HPDE6-E6E7 (cell line): ENCODE data around the gene AHRR.
"Not testable (repeated sequence)": the region's sequence is repeated elsewhere in the genome, so short reads cannot be mapped to it uniquely, and the experiment has no call there.

Source experiments
- DNase-seq: peaks from one replicate; pipeline ENCODE4 v3.0.0; 2011; ENCODE audit warnings: missing footprints; ENCODE audit errors: extremely low spot score

The AHRR gene

DNA sequence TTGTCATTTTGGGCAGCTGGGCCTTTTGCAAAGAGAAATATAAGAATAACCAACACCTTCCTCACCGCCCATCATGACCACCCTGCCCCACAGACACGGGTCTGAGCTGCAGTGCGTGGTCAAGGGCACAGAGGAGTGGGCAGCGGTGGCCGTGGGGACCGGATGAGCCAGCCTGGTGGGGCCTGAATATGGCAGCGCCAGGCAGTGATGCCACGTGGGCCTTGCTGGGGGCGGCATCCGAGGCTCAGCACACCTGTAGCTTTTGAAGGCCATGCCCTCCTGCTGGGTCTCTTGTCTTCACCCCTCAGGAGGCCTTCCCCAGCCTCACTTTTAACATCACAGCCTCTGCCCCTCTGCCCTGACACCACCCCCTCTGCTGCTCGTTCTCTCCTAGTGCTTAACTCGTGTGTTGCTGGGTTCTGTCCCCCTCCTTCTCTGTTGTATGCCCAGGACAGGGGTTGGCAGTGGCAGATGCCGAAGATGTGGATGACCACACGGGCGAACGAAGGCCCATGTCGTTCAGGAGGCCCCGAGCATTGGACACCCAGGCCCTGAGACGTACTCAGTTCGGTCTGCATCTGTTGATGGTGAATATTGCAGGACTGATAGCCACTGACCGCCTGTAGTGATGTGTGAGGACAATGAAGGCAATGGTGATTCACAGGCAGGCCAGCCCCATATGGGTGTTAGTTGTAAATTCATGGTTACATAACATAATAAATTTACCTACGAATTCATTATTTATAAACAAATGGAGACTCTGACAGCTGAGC lies 46.0 kb downstream of the AHRR start:
- no peak for DNase-seq

DNA sequence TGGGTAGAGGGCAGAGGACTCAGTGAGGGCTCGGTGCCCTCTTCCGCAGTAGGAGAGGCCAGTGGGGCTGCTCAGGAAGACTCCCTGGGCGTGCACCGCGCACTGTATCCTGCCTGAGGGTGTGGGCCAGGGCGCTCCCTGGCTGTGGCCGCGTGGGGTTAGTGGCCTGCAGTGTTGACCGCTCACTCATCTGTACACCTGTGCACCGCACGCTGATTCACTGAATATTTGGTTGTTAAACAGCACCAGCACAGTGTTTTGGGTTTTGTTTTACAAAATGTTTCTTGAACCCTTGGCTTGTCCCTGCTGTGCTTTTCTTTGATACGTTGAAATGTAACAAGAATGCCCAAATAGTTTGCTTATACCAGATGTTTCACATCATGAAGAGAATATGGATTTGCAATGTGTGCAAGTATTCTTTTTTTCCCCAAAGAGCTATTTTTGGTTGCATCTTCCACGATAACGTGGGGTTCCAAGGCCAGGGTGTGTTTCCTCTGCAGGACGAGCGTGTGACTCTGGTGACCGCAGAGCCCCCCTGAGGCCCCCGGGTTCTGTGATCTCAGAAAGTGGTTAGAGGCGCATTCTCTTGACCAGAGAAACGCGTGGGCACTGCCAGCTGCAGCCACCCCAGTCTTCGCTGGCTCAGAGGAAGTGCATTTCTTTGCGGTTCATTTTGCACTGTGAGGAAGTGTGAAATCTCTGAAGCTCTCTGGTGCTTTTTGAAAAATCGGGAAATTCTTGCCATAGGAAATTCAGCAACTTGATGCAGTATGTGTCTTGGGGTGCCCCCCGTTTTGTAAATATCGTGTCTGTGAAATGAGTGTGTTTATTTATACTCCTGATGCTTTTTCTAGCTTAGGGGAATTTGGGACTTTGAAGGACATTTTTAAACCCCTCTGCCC lies 46.9 kb downstream of the AHRR start:
- DNase-seq = no peak

DNA sequence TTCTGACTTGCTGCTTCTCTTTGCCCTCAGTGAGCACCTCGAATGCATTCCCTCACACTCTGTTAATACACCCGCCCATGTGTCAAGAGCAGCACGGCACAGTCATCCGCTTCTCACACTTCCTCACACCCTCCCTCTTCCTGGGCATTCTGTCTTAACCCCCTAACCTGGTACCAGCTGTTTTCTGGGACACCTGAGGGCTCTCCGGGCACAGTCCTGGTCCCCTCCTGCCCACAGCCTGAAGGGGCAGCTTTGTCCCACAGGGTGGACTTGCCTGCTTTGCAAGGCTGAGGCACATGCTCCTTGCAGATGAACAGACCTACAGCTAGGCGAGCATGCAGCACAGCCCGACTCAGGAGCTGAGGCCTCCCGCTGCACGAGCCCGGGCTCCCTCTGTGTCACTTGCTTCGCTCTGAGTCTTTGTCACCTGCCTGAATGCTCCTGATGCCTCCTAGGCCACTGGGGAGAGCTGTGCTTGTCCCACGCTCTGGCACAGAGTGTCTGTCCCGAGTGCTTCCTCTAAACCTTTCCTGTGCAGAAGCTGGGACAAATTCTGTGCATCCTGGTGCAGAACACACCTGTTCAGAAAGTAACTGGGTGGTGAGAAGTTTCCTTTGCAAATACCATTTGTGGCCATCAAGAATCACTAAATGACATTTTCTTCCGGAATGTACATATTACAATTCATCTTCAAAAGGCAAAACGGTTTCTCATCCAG lies 47.8 kb downstream of the AHRR start:
- DNase-seq = no peak

DNA sequence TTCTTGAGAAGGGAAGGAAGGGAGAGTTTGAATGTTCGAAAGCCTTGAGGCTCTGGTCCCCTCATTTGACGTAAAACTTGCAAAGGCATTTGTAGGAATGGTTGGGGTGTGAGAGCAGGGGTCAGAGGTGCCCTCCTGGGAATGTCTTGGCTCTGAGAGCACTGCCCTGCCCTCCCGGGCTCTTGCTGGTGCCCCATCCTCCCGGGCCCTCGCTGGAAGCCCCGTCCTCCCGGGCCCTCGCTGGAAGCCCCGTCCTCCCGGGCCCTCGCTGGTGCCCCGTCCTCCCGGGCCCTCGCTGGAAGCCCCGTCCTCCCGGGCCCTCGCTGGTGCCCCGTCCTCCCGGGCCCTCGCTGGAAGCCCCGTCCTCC lies 48.3 kb downstream of the AHRR start:
- DNase-seq = not testable (repeated sequence)

DNA sequence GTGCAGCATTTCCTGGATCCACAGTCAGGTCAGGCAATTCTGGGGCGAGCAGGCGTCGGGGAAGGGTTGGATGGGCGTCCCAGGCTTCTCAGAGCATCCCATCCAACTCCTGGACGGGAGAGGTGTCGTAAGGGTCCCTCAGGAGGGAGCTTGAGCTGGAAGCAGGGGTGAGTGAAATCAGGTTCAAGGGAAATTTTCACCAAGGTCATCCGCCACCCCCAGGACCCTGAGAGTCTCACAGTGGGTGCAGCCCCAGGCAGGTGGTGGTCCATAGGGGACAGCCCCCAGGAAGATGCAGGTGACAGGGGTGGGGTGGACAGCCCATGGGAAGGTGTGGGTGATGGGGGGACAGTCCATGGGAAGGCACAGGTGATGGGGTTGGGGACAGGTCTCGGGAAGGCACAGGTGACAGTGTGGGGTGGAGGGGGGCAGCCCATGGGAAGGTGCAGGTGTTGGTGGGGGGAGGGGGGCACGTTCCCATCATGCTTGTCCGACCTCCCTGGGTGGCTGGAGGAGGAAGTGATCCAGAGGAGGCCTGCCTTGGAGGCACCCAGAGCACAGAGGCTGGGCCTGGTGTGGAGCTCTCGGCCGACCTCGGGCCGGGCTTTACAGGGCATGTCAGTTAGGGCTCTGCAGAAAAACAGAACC lies 48.9 kb downstream of the AHRR start:
- DNase-seq = no peak

DNA sequence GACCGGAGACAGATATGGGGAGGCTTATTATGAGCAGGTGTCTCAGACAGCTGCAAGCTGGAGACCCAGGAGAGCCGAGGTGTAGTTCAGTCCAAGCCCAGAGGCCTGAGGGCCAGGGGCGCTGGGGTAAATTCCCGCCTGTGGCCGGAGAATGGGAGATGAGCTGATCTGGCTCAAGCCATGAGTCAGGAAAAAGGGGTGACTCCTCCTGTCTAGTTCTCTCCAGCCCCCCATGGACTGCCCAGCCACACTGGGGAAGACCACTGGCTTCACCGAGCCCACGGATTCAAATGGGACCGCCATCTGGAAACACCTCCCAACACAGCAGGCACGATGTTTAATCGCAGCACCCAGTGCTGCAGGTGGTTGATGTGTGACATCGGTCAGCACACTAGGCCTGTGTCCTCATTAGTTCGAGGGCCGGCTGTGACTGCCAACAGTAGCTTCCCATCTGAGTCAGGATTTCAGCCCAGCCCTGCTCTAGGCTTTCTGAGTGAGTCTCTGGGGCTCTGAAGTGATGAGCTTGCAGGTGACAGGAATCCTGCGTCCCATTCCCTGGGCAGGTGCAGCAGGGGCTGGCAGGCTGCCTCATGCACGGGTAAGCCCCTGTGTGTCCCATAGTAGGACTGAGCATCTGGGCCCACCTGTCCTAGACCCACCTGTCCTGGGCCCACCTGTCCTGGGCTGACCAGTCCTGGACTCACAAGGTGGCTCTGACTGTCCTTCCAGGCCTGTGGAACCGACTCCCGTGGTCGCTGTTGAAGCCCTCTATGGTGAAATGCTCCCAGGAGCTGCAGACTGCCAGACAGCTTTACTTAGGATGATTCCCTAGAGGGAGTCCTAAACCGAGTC lies 49.7 kb downstream of the AHRR start:
- DNase-seq = no peak

DNA sequence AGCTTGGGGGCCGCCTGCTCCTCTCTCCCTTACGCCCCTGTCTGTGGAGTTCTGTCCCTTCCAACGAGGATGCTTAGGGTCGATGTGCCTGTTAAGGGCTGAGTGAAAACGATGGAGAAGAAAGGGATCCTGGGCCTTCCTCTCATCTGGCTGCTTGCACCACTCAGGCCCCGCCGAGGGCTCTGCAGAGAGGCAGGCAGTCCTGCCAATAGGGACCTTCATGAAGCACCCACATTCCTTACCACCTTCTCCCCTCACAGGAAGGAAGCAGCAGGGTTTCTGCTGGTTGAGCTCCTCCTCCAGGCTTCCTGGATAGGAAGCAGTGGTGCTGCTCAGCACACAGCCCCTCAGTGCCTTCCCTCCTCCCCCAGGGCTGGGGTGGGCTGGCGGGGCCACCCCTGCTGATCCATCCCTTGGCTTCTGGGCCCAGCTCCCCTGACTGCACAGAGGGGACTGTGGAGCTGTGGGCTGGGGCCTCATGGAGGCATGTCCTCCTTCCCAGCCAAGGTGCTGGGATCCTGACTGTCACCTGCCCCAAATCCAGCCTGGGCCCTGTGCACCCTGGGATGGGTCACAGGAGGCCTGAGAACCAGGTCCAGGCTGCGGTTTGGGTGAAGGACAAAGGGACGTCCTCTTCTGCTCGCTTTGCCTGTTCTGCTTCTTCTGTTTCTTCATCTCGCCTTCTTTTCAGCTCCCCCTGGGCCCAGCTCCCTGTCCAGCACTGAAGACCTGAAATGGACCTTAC lies 50.5 kb downstream of the AHRR start:
- no peak for DNase-seq

DNA sequence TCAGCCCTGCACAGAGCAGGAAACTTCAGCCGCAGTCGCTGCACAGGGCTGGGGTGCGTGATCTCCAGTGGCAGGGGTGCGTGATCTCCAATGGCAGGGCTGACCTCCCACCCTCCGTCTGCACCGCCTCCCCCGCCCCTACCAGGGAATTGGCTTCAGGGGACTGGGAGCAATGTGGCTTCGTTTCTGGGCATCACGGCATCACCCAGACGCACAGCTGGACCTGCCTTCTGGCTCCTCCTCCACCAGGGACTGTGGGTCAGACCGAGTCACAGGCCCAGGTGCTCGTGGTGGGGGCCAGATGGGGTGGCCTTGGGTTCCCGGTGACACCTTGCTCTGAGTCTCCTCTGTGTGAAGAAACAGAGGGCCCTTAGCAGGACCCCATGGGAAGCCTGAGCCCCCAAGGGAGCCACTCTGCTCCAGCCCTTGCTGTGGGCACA lies 51.1 kb downstream of the AHRR start:
- DNase-seq = no peak

DNA sequence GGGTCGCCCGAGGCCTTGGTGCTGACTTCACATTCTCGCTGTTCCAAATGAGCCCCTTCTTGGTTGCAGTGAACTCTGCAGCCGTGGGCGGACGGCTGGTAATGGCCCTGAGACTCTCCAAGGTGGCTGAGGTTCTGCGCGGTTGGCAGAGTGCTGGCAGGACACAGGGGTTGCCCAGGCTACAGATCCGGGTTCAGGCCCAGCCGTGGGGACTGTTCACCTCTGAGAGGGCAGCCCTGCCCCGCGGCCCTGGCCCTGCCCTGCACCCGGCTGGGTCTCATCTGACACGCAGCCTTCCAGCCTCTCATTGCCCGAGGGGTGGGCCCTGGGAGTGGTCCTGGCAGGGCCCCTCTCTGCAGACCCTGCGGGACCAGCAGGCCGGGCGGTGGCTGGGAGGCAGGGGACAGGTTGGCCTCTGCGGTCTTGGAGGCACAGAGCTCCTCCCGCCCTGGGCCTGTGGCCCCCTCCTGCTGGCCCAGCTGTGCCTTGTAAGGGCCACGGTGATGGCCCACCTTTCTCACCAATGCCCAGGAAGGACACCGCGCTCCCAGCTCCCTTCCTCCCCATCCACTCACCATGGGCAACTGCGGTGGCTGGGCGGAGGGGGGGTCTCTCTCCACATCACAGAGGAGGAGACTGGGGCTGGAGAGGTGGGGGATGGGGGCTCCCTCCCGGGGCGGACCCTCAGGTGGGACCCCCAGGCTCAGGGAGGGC lies 51.6 kb downstream of the AHRR start:
- DNase-seq = no peak

DNA sequence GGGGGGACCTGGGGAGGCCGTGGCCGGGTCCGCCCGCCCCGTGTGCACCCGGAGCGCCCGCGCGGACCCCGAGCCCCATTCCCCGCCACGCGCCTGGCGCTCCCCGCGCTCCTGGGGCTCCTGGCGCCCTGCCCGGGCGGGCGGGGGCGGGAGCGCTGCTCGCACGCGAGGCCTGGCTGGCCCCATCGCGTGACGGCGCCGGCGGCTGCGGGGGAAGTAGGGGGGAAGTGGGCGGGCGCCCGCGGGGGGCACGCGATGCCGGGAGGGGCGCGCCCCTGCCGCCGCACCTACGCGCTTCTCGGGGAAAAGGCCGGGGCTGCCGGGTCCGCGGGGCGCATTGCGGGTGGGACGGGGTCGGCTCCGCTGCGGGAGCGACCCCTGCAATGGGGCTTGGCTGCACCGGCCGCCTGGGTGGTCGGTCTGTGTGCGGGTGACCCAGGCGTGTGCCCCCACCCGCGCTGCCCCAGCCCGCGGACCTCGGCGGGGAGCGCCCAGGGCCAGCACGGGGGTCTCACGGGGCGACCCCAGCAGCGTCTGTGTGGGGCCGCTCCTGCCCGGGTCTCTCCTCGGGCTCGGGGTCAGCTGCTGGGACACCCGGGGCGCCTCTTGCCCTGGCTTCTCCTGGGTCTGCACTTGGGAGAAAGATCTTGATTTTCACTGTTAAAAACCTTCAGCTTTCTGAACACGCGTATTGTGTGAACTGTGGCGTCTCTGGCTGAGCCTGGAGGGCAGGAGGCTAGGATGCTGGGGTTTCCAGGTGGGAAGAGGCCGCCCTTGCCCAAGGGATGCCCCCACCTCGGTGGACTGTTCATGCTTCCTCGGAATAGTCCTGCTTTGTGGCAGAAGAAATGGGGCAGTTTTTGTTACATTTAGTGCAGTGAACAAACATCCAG lies 52.4 kb downstream of the AHRR start:
- no peak for DNase-seq

DNA sequence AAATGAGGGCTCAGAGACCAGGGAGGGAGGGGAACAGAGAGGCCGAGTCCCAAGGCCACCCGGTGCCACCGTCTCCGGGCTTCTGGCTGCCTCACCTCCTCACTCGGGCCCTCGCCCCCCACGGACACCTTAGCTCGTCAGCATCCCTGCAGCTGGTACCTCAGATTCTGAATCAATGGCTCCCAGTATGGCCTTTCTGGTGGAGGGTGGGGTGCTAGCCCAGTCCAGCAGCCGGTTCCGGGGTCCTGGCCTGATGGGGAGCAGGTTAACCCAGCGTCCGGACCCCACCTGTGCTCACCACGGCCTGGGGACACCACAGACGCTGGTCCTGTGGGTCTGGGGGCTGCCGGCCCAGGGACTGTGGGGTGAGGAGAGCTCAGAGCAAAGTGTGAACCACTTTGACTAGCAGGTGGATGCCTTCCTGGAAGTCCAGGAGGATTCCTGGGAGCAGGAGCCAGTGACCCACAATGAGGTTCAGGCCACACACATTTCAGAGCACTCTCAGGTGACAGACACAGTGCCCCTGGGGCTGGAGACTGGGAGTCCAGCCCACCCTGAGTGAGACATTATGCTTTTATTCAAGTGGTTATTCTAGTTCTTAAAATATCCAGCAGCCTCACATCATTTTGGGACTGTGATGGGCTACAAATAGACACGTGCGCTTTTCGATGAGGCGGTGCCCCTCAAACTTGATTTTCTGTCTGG lies 53.3 kb downstream of the AHRR start:
- no peak for DNase-seq

DNA sequence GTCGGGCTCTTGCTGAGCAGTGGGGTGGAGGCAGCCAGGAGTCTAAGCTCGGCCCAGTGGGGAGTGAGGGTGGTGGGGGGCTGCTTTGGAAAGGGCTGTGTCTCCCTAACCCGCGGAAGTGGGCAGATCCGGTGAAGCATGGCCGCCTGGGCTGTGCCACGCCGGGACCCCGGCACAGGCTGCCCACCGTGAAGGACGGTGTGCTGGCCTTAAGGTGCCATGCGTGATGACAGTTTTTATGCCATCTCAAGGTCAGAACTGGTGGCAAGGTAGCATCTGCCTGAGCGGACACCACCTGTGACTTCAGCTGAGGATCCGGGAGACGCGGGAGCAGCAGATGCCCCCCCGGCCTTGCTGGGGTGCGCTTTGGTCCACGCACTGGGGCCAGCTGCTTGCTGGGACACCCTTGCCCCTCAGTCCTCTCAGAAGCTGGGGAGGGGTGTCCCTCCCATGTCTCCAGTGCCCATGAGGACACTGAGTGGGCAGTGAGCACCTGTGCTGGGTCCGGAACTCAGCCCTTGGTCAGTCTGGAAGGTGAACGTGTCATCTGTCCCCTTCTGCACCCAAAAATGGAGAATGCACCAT lies 53.9 kb downstream of the AHRR start:
- no peak for DNase-seq

DNA sequence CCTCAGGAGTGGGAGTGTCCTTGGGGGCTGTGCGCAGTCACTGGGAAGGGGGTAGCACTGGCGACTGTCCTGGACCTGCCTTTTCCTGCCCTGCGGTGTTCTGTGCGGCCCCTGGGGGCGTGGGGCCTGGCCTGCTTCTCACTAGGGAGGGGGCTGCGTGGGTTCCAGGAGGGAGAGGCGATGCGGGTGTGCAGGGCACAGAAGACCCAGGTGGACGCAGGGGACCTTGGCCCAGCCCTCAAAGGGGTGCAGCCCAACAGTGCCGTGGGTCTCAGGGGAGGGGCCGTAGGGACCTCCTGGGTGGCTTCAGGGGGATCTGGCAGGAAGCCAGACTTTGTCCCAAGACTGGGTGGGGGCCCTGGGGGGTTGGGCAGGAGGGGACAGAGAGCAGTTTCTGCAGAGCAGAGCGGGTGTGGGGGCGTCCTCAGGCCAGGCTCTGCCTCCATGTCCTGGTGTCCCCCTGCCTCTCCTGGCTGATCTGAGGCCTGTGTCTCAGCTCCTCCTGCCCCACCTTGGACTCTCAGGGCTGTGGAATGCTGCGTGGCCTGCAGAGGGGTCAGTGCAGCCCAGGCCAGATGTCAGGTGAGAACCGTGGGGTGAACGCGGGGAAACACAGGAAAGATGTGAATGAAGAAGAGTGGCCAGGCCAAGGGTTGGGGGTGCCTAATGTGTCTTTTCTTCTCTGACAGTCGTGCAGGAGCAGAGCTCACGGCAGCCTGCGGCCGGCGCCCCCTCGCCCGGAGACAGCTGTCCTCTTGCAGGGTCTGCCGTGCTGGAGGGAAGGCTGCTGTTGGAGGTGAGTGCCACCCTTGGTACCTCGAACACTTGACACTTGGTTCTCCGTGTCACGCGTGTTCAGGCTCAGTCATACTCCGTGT lies 54.6 kb downstream of the AHRR start:
- DNase-seq = no peak

DNA sequence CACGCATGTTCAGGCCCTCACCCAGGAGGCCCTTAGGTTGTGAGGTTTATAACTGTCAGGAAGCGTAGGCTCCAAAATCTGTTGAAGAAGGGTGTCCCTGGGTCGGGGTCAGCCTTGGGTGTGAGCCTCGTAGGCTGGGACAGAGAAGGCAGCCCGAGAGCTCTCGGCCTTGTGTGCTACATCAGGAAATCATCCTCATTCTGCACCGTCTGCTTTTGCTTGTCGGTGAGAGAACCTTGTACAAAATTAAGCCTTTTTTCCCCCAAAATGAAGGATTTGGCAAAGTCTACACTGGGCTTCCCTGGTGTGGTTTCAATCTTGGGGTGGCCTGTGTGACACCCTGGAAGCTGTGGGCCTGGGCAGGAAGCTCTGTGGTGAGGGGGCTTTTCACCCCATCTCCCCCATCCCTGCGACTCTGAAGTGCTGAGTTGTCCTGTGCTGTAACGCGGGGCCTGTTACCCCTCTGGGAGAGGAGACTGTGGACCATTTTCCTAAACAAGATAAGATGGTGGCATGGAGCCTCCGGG lies 55.3 kb downstream of the AHRR start:
- no peak for DNase-seq

DNA sequence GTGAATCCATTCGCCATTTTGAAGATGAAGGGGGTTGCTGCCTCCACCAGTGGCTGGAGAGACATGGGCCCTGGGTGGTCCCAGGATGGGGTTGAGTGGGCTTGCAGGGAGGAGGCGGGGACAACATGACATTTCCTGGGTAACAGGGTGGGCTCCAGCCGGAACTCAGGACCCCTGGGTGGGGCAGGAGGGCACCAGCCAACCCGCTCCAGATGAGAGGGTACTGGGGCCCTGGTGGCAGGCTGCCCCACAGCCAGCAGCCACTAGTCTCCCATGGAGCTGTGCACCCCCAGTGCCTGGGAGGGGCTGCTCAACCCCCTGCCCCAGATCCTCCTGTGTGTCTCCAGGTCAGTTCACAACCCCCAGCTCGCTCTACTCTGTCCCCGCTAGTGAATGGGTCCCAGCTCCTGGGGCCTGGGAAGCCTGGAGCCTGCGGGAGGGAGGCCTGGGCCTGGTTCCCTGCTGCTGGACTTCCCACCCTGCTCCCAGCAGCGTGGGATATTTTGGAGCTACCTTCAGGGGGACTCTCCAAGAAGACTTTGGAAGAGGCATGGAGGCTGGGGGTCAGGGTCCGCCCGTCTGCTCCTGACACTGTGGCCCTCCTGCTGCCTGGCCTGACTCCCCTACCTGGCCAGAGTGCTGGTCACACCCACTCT lies 55.9 kb downstream of the AHRR start:
- no peak for DNase-seq
